Smooth muscle cell of the brain vasculature (primary cell): ENCODE data around the gene SMIM8.
A peak's percentile ranks its signal among the peaks of the same experiment; 100 is the strongest.
"Not testable (repeated sequence)": the region's sequence is repeated elsewhere in the genome, so short reads cannot be mapped to it uniquely, and the experiment has no call there.

Experiments used
- DNase-seq: peaks from one replicate; pipeline ENCODE4 v3.0.0-alpha.2; 2012; ENCODE audit warnings: low read depth, low spot score

Gene SMIM8

DNA sequence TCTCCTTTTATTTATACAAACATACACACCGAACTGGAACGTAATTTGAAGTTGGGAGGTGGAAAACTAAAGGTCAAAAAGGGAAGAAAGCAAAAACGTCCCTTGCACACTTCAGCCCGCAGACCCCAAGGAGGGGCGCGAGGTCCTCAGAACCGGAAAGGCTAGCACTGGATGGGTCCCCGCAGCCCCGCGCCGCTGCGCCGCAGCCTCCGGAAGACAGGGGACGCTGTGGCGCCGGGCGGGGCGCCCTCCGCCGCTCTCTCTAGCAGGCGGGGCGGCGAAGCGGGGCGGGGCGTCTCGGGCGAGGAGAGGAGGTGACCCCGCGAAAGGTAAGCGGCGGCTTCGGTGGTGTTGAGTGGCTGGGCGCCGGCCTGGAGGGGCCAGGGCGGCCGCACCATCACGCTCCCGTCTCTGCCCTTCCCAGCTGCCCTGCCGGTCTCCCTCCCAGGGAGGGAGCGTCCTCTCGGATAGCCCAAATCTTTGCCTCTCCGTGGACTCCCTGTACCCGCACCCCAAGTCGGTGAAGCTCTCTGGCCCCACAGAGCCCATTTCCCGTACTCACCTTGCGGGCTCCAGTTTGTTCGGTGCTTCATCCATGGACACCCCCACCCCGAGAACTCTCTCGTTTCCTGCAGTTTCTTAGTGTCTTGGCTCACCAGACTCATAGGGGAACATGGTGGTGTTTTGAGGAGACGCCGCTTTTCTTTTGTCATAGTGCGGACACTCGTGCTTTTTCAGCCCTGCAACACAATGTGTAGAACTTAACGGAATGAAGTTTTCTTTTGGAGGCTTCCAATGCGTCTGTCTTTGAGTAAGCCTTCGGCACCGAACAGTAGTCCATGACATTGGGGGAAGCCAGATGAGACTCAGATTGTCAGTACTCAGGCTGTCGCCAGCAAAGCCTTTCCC, at the start of gene SMIM8:
Gene SMIM8 (plus strand): TSS at position 285 of the 909 bp plus-strand sequence. CDS start 14,444 bp downstream, outside the sequence.
- peak; percentile 24 for DNase-seq

- DNase-seq = peak; percentile 21
These were observed 47.6 kb upstream of the SMIM8 start for GRCh38 chr6:87274660-87275274.

GRCh38 chr6:87276624-87277023, 45.8 kb upstream of the SMIM8 start:
- DNase-seq = no peak

GRCh38 chr6:87277123-87277522, 45.3 kb upstream of the SMIM8 start:
- DNase-seq = no peak

GRCh38 chr6:87279196-87279595, 43.2 kb upstream of the SMIM8 start:
- no peak for DNase-seq

GRCh38 chr6:87281426-87281825, 41.0 kb upstream of the SMIM8 start:
- DNase-seq = no peak

DNA sequence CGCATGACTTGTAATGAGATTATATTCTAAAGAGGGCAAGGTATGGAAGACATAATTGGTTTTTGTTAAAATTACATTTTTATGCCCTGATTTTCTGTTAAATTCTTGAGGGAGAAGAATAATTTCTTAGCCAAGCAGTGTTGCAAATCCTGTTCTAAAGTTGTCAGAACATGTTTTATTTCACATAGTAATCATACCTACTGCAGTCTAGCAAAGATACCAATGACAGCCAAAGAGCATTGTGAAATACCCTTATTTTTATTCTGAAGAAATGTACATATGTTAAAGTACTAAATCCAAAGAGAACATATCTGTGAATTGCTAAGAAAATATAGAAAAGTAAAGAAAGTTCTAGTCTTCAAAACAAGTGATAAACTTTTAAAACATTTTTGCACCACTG, 39.6 kb upstream of the SMIM8 start:
- DNase-seq = no peak

GRCh38 chr6:87283461-87283860, 38.9 kb upstream of the SMIM8 start:
- DNase-seq = no peak

DNA sequence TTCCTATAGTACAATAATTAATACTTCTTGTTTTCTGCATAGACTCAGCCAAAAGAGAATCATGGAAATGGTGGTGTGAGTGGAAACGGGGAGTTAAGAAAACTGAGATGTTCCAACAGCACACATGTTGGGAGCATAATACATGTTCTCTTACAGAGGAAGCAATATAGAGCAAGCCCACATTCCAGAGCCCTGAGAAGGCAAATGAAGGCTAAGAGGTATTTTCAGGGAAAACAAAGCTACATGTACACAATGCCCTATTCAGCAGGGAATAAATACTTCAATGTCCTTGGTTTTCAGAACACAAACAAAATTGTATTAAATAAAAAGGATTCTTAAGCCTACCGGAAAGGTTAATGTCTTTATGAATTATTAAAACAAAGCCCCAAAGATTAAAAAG, 35.1 kb upstream of the SMIM8 start:
- no peak for DNase-seq

DNA sequence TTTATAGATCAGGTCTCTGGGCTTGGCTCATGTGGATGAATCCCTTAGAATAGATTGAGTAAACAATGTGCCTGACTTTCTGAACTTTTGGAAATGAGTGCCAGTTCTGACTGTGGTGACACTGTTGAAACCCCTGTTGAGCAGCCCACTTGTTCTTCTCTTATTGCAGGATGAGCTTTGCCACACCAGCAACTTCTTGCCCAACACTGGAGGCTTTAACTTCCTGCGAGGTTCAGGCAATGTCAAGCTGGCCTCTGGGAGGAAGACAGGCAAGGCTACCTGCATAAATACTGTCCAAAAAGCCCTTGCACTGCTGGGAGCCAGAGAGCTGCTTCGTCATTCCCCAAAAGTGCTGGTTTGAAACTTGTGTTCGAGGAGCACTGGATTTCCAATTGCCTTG, 32.8 kb upstream of the SMIM8 start:
- DNase-seq = no peak

DNA sequence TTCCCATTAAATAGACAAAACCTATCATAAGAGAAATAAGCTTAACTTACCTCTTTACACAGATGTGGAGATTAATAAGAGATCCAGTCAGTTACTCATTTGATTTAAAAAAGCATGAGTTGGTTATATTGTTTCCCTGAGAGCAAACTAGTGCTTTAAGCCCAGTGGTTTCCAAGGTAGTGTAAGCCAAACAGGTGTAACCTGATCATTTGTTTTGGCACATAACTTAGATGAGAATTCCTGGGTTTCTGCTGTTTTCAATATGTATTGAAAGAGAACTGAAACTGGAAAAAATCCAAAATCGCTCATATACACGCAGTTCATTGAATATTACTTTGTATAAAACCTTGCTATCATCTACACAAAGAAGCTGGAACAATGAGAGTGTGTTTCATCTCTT, 30.5 kb upstream of the SMIM8 start:
- DNase-seq = no peak

DNA sequence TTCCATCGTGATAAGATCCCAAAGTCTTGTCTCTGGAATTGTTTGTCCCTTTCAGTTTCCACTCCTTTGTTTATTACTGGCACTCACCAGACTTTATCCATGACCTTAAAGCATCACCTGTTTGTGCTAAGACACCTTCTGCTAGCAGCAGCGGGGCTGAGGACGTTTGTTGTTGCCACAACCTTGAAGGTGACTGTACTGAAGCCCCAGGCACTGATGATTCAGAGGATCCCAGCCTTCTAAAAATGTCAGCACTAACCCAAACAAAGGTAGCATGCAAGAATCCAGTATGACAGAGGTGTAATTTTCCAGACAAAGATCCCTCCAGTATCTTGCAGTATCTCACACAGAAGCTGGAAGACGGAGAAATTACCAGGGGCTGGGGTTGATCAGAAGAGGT, 28.9 kb upstream of the SMIM8 start:
- no peak for DNase-seq

DNA sequence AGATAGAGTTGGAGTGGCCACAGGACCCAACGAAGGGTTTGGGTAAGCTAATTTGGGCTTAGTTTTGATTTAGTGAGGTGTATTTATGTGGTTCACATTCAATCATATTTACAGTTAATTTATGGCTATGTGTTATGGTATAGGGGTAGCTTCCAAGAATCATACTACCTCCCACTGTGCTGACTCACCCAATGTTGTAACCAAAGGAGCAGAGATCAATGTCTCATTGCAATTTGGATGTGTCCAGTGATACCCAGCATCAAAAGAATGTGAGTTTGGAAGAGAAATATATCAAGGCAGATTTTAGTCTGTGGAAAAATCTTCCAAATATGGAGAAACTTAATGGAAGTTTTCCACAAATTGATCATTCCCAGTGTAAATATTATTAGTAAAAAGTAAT, 25.3 kb upstream of the SMIM8 start:
- DNase-seq = no peak

- not testable (repeated sequence) for DNase-seq
These were observed 21.1 kb upstream of the SMIM8 start for GRCh38 chr6:87301277-87301676.

GRCh38 chr6:87308970-87309369, 13.4 kb upstream of the SMIM8 start:
- DNase-seq = no peak

DNA sequence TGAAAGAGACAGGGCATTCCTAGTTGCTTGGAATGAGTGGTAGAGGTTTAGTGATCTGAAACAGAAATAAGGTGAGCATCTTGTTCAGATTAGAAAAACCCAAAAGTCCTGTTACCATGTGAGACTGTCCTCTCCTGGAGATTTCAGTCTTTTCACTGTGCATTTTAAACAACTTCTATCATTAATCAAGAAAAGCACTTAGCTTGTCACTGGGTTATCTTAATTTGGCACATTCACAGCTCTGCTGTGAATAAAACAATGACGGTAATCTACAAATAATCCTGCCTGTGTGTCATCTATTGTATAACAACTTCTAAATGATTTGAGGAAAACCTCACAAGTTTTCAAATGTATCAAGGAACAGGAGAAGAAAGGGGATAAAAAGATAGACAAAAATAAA, 9.5 kb upstream of the SMIM8 start:
- DNase-seq = no peak

DNA sequence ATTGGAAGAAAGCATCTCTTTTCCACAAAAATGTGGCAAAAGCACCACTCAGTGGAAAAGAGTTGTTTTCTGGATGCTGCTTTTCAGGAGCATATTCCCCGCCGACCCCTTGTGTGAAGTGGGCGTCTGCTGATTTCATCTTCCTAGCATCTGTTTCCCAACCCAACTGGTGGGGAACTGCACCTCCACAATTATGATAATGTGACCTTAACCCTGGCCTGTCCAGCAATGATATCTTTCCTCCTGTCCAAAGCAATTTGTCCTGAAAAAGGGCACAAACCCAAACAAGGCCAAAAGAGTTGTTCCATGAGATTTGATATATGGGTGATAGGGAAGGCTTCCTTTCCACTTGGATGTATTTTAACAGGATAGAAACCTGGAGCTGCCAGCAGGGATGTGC, 7.3 kb upstream of the SMIM8 start:
- DNase-seq = no peak

DNA sequence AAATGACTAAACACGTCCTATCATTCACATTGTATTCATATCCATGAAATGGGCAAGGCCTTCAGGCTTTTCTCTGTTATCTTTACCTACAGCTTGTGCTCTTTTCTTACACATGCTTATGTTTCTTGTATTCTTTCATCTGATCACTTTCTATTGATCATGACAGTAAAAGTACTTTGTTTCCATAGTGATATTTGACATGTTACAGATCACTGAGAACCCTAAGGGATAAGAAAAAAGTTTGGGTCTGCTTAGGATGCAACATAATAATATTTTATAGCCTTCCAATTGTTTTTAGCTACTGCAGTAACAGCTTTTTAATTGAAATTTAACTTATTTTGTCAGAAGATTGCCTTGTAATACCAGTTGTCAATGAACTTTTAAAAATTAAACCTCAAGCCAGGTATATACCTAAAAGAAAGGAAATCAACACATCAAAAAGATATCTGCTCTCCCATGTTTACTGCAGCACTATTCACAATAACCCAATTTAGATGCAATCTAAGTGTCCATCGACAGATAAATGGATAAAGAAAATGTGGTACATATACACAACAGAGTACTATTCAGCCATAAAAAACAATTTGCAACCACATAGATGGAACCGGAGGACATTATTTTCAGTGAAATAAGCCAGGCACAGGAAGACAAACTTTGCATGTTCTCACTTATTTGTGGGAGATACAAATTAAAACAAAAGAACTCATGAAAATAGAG, 3.0 kb upstream of the SMIM8 start:
- no peak for DNase-seq

DNA sequence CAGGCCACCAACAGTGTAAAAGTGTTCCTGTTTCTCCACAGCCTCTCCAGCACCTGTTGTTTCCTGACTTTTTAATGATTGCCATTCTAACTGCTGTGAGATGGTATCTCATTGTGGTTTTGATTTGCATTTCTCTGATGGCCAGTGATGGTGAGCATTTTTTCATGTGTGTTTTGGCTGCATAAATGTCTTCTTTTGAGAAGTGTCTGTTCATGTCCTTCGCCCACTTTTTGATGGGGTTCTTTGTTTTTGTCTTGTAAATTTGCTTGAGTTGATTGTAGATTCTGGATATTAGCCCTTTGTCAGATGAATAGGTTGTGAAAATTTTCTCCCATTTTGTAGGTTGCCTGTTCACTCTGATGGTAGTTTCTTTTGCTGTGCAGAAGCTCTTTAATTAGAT, 1.5 kb downstream of the SMIM8 start:
- not testable (repeated sequence) for DNase-seq

DNA sequence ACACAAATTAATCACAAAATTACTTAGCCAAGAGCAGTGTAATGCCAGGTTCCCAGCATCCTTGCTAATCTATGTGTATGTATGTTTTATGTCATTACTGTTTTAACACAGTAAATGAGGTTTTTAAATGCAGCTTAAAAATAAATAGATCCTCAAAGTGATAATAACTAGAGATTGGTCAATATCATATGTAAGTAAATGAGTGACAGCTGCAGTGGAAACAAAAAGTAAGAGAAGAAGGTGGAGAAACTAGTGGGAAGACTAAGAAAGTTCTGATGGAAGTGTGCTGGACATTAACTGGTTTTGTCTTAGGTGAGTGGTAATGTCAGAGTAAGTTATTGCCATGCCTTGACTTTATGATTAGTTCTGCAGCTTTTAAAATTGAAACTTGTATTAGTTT, 8.6 kb downstream of the SMIM8 start:
- no peak for DNase-seq

GRCh38 chr6:87333033-87333432, 10.6 kb downstream of the SMIM8 start:
- no peak for DNase-seq

DNA sequence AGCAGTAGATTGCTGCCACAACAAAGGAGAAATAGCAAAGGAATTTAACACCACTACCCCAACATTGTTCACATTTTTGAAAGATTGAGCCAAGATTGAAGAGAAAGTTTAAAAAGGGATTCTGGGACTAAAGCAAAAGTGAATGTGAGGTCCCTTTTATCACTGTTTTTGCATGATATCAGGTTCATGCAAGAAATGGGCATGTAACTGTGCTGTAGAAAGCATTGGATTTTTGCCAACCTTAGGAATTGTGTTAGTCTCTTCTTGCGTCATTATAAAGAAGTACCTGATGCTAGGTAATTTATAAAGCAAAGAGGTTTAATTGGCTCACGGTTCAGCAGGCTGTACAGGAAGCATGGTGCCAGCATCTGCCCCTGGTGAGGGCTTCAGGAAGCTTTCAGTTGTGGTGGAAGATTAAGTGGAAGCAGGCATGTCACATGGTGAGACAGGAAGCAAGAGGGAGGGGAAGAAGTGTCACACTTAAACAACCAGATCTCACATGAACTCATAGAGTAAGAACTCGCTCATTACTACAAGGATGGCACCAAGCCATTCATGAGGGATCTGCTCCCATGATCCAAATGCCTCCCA, 11.3 kb downstream of the SMIM8 start:
- no peak for DNase-seq
